H1 (cell line): ENCODE data around the gene CRYGA. TPM values are rescaled to one million over a fixed set of nuclear protein-coding genes. Genes with fewer than 3 reads are reported as not detected.

Source experiments
- BRCA1 ChIP-seq: IDR thresholded peaks from 2 replicates; pipeline ENCODE4 v1.6.1; 2012; ENCODE audit warnings: low read depth, low read length, improper control_type of control experiment
- CHD1 ChIP-seq: IDR thresholded peaks from 2 replicates; pipeline ENCODE4 v1.6.1; 2012; ENCODE audit warnings: low read depth, low read length, improper control_type of control experiment
- RAD21 ChIP-seq, 2 experiments: IDR thresholded peaks in 1 of 2; conservative IDR thresholded peaks in 1 of 2; 2 replicates each; pipeline ENCODE4 v1.6.1; 2011; ENCODE audit warnings: low read depth in 2 of 2, low read length in 2 of 2, improper control_type of control experiment in 1 of 2, inconsistent platforms in 1 of 2, mild to moderate bottlenecking in 1 of 2, moderate library complexity in 1 of 2
- RBBP5 ChIP-seq: IDR thresholded peaks from 2 replicates; pipeline ENCODE4 v1.7.1; 2012; ENCODE audit warnings: low read depth, mild to moderate bottlenecking, inconsistent platforms, low read length, moderate library complexity, borderline replicate concordance
- polyA plus RNA-seq, 7 experiments: library from polyadenylated mRNA; depleted of rRNA in 3 of 7; stranded (reverse) in 5 of 7; unstranded in 2 of 7; fragments of >200 nt in 5 of 7; fragments of 200-250 nt in 2 of 7; gene quantifications; 1 replicate in 5 of 7; 2 replicates in 1 of 7; 4 replicates in 1 of 7; pipeline versions ENCODE4 v1.2.1 to v1.2.3, GENCODE V29; 2011 to 2013; ENCODE audit warnings: missing spikeins in 2 of 7, mixed read lengths in 2 of 7
- total RNA-seq: library from RNA; stranded (reverse); fragmentation: NEBNext Ultra II Directional; extraction: Animal tissue kit (Norgen Biotek cat#: 25700); gene quantifications from 2 replicates; pipeline ENCODE4 v1.2.1, GENCODE V29; 2021

Gene CRYGA
- total and polyA plus RNA-seq, 2 of the 8 experiments (the other 6 are each of a cell fraction or from before 2014, with no cell fraction given) = not detected

DNA sequence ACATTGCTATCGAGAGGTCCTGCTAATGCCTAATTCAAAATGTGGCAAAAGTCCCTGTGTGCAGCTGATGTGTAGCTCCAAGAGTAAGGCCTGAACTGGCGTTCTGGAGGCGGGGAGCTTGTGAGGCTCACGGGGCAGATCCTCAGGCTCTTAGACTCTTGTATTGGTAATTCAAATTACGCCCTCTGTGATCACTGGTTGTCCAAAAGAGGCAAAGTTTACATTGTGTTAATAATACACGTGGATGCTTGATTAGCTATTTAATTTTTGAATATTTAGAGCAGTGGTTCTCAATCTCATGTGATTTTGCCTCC, 12.4 kb upstream of the CRYGA start (continued):
- no peak for TF ChIP-seq RBBP5
- TF ChIP-seq CHD1 = no peak
- no peak for TF ChIP-seq RAD21 (IDR thresholded peaks at IDR 0.05 in 1 of 2, conservative IDR thresholded peaks at IDR 0.05 in 1 of 2; ENCODE audit: low read depth in 2 of 2, low read length in 2 of 2)
- no peak for TF ChIP-seq BRCA1
